HUDEP-2 (cell line): ENCODE measurements around the gene KRT39.
A peak's percentile ranks its signal among the peaks of the same experiment; 100 is the strongest.
"Not testable (repeated sequence)": the region's sequence is repeated elsewhere in the genome, so short reads cannot be mapped to it uniquely, and the experiment has no call there.

Source experiments
- DNase-seq, 76 experiments: peaks; one replicate each; lab custom pipeline; 2025; ENCODE audit not compliant: unreplicated experiment in 76 of 76; lab: John Stamatoyannopoulos, UW

The KRT39 gene

DNA sequence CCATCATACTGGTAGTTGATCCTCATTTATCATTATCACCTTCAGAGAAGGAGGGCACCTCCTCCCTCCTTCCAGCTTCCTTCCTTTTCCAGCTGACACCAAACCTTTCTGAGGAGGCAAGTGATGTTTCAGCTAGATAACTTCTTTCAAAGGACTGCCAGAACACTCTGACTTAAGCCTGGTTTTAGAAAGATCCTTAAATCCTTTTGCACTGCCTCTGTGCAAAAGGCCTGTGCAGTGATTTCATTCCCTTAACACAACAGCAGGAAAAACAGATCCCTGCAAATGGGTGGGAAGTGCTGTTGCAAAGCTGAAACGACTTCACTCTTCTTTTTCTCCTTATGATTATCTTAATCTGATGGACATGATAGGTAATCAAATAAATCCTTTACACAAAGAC, 22.2 kb downstream of the KRT39 start:
- no peak for DNase-seq

GRCh38 chr17:40942553-40942952, 24.2 kb downstream of the KRT39 start:
- no peak for DNase-seq

DNA sequence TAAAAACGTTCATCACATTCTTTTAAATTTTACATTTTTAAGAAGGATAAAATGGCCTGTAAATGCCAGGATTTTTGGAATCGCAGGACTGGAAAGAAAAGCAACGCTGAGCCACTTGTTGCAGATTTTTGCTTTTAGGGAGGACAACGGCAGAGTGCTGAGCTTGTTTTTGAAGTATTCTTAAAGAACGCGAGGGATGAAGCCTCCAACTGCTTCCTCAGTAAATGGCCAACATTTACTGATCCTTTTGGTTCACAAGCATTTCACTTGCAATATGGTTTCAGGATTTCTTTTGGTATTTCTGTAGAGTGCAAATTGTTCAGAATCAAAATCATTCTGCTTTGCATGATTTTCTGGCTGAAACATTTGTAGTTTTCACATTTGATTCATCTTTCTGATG, 26.5 kb downstream of the KRT39 start:
- DNase-seq: no peak

- DNase-seq: no peak
These were observed 27.8 kb downstream of the KRT39 start for GRCh38 chr17:40938981-40939380.

- DNase-seq: no peak
These were observed 29.3 kb downstream of the KRT39 start, which contains the start of gene KRT23 for GRCh38 chr17:40937384-40937819. KRT23 (minus strand) TSS chr17:40937646; CDS start chr17:40936603, 1,043 bp downstream.

- DNase-seq: no peak
These were observed 29.8 kb downstream of the KRT39 start for GRCh38 chr17:40936976-40937375.

- DNase-seq: no peak
These were observed 30.2 kb downstream of the KRT39 start for GRCh38 chr17:40936437-40936971.

DNA sequence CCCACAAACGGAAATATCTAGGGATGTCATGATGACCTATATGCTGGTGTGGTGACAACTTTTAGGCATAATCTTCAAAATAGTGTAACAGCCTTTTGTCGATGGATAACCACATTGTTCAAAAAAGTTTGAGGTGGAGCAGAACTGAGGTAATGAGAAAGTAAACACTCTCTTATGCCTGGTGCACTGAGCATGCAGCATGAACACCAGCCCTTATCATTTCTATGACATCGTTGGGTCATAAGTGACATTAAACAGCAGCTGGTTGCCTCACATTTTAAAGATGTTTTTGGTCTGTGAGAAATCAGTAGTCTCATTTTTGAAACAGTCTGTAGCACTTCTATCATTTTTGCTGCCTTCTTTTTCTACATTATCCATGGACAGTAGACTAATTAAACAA, 31.1 kb downstream of the KRT39 start:
- no peak for DNase-seq

- DNase-seq: no peak
These were observed 34.1 kb downstream of the KRT39 start for GRCh38 chr17:40932608-40933007.

DNA sequence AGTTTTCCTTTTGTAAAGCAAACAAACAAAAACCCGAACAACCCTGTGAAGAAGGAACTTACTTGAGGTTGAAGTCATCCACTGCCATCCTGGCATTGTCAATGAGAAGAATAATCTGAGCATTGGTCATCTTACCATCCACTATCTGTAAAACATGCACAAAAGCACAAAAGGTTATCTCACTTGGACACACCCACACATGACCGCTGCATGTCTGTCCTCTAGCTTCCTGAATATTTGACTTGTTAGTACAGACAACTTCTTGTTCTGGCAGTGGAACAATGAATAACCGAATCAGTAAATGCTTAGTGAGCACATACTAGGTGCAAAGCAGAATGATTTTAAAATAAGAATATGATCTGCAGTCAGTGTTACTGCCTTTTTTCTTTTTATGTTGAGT, 35.4 kb downstream of the KRT39 start:
- no peak for DNase-seq

GRCh38 chr17:40926341-40926740, 40.4 kb downstream of the KRT39 start:
- DNase-seq: no peak

- peak in 6 of 76 experiments; percentile 2 to 33 (median 10) for DNase-seq
These were observed 44.5 kb downstream of the KRT39 start for GRCh38 chr17:40922239-40922638.

- no peak for DNase-seq
These were observed 45.7 kb downstream of the KRT39 start for GRCh38 chr17:40921026-40921425.

DNA sequence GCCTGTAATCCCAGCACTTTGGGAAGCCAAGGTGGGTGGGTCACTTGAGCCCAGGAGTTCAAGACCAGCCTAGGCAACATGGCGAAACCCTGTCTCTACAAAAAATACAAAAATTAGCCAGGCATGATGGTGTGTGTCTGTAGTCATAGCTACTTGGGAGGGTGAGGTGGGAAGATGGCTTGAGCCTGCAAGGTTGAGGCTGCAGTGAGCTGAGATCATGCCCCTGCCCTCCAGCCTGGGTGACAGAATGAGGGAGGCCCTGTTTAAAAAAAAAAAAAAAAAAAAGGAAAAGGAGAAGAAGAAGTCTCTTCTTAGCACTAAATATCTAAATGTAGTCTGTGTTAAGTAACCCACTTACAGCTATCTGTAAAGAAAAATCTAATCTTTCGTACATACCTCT, 49.6 kb downstream of the KRT39 start:
- not testable (repeated sequence) for DNase-seq

DNA sequence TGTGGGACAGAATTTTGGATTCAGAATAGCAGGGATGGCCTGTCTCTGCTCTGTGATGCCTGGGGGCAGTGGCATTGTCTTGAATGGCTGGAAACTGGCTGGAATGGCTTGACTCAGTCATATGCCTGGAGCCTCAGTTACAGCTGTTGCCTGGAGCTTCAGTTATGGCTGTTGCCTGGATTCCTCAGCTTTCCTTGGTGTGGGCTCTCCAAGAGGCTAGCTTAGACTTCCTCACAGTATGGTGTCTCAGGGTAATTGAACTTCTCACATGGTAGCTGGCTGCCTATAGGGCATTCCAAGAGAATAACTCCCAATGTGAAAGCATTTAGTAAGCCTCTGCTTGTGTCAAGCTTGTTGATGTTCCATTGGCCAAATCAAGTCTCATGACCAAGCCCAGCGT, 50.4 kb downstream of the KRT39 start:
- no peak for DNase-seq

- DNase-seq: no peak
These were observed 51.0 kb downstream of the KRT39 start for GRCh38 chr17:40915721-40916256.

GRCh38 chr17:40915199-40915661, 51.5 kb downstream of the KRT39 start:
- DNase-seq: no peak

DNA sequence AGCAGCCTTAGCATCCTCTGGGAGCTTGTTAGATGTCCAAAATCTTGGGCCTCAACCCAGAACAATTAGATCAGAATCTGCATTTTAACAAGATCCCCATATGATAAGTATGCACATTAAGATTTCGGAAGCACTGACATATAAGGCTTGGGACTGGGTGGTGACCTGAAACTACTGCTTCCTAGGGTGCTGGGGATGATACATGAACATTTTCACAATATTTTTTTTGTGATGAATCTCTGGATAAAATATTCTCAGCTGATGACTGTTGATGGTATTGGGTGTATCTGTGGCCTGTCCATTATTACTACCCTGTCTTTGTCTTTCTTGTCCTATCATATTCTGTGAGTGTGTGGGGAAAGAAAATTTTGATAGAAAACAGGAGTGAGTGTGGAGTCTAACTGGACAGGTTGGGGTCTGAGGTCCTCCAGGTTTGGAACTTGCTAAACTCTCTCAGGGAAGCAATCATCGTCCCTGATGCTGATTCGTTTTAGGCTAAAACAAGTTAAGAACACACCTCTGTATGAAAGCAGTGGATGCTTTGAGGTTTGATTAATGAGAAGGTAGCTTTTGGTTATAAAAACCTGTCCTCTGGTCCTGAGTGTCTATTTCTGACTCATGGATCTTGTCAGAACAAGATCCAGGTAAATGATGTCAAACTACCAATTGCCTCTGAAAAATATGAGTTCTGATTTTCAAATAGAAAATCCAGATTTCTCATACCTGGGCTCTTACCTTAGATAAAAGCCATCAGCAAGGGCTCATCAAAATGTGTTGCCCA, 52.5 kb downstream of the KRT39 start:
- no peak for DNase-seq

DNA sequence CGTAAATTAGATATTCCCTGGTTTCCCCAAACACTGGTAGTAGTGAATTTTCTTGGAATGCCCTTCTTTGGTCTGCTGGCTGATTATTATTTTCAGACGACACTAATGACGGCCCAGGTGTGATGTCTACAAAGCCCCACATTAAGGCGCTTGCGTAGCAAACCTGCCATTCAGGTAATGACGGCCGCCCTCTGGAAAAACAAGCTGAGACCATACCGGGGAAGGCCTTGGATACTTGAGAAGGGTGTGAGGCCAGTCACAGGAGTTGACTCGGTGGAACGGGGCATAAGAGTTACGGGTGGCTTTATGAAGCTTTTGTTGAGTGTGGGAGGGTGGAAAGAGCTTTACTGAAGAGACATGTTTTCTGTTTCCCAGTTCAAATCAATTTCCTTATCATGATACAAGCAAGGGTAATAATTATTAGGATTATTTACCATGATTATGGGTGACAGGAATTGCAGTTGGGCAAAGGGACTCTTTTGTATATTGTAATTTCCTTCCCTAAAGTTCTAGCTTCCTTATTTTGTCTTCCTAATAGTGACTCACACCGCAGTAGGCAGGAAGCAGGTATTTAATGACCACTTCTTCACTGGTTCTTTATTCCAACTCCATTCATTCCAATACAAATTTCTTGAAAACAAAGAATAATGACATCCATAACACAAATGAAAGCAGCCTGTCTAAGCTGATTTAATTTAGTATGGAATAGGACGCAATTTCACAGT, 54.1 kb downstream of the KRT39 start:
- DNase-seq: no peak

DNA sequence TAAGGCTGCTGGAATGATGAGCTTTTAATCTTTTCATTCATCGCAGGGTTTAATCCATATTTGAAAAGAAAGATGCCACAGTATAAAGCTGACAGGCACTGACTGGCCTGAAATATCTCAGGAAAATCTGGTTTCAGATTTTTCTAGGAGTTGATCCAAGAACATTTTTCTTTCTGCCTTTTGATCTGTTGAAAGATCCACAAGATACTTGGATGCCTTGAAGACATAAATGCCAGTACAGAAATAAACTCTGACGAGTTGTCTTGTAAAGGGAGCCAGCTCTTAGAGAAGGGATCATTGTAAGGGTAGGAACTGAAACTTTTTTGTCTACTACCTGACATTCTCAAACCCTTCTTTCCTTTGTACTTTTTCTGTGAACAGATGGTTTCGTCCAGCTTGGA, 56.3 kb downstream of the KRT39 start:
- DNase-seq: no peak

DNA sequence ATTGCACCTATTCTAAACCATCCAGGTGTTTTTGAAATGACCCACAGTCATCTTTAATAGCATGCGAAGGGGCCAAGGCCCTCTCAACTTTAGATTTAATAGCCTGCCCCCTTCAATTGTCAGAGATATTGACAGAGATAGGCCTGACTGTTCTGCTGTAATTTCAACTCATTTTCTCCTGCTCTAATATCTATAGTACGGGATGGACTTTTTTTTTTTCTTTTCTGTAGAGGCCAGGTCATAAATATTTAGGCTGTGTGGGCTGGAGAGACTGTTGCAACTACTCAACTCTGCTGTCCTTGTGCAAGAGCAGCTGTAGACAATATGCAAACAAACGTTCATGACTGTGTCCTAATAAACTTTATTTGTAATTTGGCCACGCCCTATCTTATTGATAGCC, 57.0 kb downstream of the KRT39 start:
- no peak for DNase-seq
